ENCODE data around the gene FOXL3.

The FOXL3 gene

DNA sequence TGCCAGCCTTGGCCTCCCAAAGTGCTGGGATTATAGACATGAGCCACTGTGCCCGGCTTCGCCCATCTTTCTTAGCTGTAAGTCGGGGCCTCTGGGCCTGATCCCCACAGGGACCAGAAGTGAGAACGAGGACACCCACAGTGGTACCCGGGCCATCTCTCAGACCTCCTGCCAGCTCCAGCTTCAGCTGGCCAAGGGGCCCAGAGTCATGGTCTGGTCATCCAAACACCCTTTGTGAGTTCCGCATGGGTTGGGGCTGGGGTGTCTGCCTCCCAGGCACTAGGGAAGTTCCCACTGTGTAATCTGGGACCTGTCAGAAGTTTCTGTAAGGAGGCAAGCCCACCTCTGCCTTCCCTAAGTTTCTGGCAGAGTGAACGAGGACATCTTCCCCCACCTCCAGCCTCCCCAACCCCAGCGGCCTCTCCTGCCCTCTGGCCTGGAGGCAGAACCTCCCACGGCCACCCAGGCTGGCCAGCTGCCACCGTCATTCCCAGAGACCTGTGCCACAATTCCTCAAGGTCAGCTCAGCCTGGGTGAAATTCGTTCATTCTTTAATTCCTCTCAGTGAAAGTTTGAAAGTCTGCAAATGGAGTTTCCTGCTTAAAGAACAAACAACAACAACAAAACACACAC lies 19.5 kb upstream of the FOXL3 start:
- H3K4me3 Mint-ChIP-seq, result no peak overlapping the region
- H3K27ac Mint-ChIP-seq, result no peak overlapping the region
- H3K9me3 Mint-ChIP-seq, result peaks cover 10% of the 10 kb centered on the region
- no peaks in the 10 kb centered on the region for H3K27me3 Mint-ChIP-seq (ENCODE audit: low read depth)
- H3K4me1 Mint-ChIP-seq (ENCODE audit: low read depth), result no peaks in the 10 kb centered on the region
- no peaks in the 10 kb centered on the region for H3K36me3 Mint-ChIP-seq (ENCODE audit: low read depth)

DNA sequence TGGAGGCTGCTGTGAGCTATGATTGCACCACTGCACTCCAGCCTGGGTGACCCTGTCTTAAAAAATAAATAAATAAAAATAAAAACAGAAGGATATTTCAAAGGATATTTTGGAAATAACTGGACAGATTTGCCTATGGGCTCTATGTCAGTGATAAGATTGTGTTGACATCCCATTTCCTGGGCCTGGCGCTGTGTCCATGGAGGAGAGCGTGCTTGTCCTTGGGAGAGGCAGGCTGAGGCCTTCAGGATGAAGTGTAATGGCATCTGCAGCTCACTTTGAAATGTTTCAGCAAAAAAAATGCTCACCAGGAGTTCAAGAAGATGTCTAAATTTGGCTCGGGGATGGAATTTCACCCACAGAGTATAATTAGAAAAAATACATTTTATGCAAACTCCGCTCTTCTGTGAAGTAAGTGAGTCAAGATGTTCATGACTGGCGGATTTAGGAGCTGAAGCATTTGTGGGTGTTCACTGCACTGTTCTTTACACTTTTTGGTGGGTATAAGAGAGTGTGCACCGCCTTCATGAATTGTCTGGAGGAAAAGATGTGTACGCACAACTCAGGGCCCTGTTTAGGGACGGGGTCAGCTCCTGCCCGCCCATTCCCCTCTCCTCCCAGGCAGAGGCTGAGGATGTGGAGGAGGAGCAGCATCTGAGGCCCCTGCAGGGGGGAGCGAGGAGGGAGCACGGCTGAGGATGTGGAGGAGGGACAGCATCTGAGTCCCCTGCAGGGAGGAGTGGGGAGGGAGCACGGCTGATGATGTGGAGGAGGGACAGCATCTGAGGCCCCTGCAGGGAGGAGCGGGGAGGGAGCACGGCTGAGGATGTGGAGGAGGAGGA lies 18.5 kb upstream of the FOXL3 start:
- Mint-ChIP-seq H3K4me3 (no peak overlapping the region), H3K9me3 (peaks cover 10% of the 10 kb centered on the region), H3K27ac (no peak overlapping the region), H3K36me3 (ENCODE audit: low read depth) (no peaks in the 10 kb centered on the region), H3K27me3 (ENCODE audit: low read depth) (no peaks in the 10 kb centered on the region), H3K4me1 (ENCODE audit: low read depth) (no peaks in the 10 kb centered on the region)

DNA sequence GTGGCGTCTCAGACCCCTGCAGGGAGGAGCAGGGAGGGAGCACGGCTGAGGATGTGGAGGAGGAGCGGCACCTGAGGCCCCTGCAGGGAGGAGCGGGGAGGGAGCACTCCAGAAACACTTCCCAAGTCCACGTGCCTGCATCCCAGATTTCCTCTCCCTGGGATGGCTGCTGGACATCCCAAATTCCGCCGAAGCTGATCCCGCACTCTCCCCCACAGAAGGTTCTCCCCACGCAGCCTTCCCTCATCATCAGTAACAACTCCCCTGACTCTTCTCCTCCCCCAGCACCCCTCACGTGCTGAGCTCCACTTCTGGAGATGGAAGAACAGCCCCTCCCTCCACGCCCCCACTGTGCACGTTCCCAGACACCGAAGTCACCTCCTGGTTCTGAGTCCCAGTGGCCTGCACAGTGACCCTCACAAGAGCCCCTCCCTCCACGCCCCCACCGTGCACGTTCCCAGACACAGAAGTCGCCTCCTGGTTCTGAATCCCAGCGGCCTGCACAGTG lies 17.8 kb upstream of the FOXL3 start:
- Mint-ChIP-seq H3K27ac (no peak overlapping the region), H3K9me3 (peaks cover 11% of the 10 kb centered on the region), H3K27me3 (ENCODE audit: low read depth) (no peaks in the 10 kb centered on the region), H3K4me1 (ENCODE audit: low read depth) (no peaks in the 10 kb centered on the region), H3K36me3 (ENCODE audit: low read depth) (no peaks in the 10 kb centered on the region), H3K4me3 (no peak overlapping the region)

GRCh38 chr7:272631-273030 lies 17.3 kb upstream of the FOXL3 start:
- H3K27me3 Mint-ChIP-seq (ENCODE audit: low read depth), result no peaks in the 10 kb centered on the region
- H3K9me3 Mint-ChIP-seq, result peaks cover 14% of the 10 kb centered on the region
- no peak overlapping the region for H3K4me3 Mint-ChIP-seq
- H3K4me1 Mint-ChIP-seq (ENCODE audit: low read depth), result no peaks in the 10 kb centered on the region
- no peaks in the 10 kb centered on the region for H3K36me3 Mint-ChIP-seq (ENCODE audit: low read depth)
- H3K27ac Mint-ChIP-seq, result no peak overlapping the region

DNA sequence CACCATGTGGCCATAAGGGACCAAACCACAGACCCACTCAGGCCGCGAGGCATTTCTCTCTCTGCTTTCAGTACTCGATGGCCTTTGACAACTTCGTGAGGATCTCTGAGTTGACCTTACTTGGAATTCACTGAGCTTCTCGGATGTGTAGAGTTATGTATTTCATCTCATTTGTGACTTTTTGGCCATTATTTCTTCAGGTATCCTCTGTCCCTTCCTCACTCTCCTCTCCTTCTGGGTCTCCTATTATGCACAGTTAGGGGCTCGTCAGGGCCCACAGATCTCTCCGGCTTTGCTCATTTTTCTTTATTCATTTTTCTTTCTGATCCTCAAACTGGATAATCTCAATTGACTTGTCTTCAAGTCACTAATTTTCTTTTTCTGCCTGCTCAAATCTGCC lies 16.6 kb upstream of the FOXL3 start:
- H3K9me3 Mint-ChIP-seq, result peaks cover 14% of the 10 kb centered on the region
- H3K4me3 Mint-ChIP-seq, result no peak overlapping the region
- no peak overlapping the region for H3K27ac Mint-ChIP-seq
- H3K27me3 Mint-ChIP-seq (ENCODE audit: low read depth), result no peaks in the 10 kb centered on the region
- H3K4me1 Mint-ChIP-seq (ENCODE audit: low read depth), result no peaks in the 10 kb centered on the region
- no peaks in the 10 kb centered on the region for H3K36me3 Mint-ChIP-seq (ENCODE audit: low read depth)

GRCh38 chr7:274266-274665 lies 15.7 kb upstream of the FOXL3 start:
- H3K27me3 Mint-ChIP-seq (ENCODE audit: low read depth), result no peaks in the 10 kb centered on the region
- H3K4me1 Mint-ChIP-seq (ENCODE audit: low read depth), result no peaks in the 10 kb centered on the region
- peaks cover 14% of the 10 kb centered on the region for H3K9me3 Mint-ChIP-seq
- no peak overlapping the region for H3K4me3 Mint-ChIP-seq
- no peaks in the 10 kb centered on the region for H3K36me3 Mint-ChIP-seq (ENCODE audit: low read depth)
- no peak overlapping the region for H3K27ac Mint-ChIP-seq

DNA sequence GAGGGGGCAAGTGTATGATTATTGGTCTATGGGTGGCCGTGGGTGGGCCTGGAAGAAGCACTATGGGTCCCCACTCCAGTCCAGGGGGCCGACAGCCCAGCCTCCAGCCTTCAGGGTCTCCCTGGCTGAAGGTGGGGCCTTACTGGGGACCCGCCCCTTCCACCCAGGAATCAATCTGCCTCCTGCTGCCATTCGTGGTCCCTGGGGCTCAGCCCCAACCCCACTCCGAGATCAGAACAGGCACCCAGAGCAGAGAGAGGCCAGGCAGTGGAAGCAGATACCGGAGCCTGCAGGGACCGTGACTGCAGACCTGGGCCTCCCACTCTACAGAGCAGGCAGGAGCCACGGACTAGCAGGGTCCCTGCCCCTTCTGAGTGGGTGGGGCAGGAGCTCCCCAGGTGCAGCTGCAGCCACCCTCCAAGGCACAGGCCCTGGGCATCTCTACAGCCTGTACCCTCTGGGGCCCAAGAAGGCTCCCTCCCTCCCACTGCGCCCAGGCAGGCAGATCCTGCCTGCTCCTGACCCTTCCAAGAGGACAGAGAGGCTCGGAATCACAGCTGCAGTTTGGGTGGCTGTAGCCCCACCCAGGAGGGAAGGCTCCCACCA lies 13.6 kb upstream of the FOXL3 start:
- H3K9me3 Mint-ChIP-seq, result peaks cover 14% of the 10 kb centered on the region
- no peaks in the 10 kb centered on the region for H3K4me1 Mint-ChIP-seq (ENCODE audit: low read depth)
- H3K4me3 Mint-ChIP-seq, result no peak overlapping the region
- H3K27me3 Mint-ChIP-seq (ENCODE audit: low read depth), result no peaks in the 10 kb centered on the region
- no peak overlapping the region for H3K27ac Mint-ChIP-seq
- no peaks in the 10 kb centered on the region for H3K36me3 Mint-ChIP-seq (ENCODE audit: low read depth)

- H3K4me1 Mint-ChIP-seq (ENCODE audit: low read depth), result no peaks in the 10 kb centered on the region
- H3K4me3 Mint-ChIP-seq, result no peak overlapping the region
- no peaks in the 10 kb centered on the region for H3K27me3 Mint-ChIP-seq (ENCODE audit: low read depth)
- no peak overlapping the region for H3K27ac Mint-ChIP-seq
- H3K36me3 Mint-ChIP-seq (ENCODE audit: low read depth), result no peaks in the 10 kb centered on the region
- peaks cover 14% of the 10 kb centered on the region for H3K9me3 Mint-ChIP-seq
Observed at GRCh38 chr7:277228-277627, 12.7 kb upstream of the FOXL3 start.

DNA sequence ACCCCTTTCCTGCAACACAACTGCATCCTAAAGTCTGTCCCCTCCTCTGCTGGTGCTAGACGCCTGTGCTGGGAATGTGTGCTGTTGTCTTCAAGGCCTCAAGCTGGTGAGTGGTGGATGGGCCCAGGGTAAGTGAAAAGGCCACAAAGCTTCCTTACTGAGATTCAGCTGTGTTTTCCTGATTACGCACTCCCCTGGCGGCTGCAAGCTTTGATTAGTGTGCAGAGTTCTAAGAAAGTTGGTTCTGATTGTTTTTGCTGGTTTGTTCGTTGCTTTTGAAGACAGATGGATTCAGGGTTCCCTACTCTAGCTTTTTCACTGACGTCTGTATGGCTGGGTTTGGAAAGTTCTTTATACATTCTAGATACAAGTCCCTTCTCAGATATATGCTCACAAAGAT lies 11.9 kb upstream of the FOXL3 start:
- peaks cover 10% of the 10 kb centered on the region for H3K9me3 Mint-ChIP-seq
- H3K4me3 Mint-ChIP-seq, result no peak overlapping the region
- H3K4me1 Mint-ChIP-seq (ENCODE audit: low read depth), result no peaks in the 10 kb centered on the region
- no peaks in the 10 kb centered on the region for H3K36me3 Mint-ChIP-seq (ENCODE audit: low read depth)
- H3K27me3 Mint-ChIP-seq (ENCODE audit: low read depth), result no peaks in the 10 kb centered on the region
- H3K27ac Mint-ChIP-seq, result no peak overlapping the region

DNA sequence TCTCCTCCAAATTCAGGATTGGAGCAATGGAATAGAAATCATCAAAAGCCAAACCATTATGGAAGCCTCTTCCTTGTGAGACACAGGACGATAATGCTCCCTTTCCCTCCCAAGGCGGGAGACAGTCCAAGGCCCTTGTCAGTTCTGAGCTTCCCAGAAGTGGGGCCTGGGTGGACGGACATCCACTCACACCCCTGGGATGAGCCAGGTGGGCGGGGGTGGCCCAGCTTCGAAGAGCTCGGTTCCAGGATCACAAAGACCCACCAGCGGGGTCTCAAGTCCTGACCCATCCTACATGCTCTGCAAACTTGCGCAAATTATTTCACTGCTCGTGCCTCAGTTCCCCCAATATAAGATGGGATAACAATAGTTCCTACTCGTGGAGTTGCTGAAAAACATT lies 10.1 kb upstream of the FOXL3 start:
- no peaks in the 10 kb centered on the region for H3K36me3 Mint-ChIP-seq (ENCODE audit: low read depth)
- no peak overlapping the region for H3K27ac Mint-ChIP-seq
- H3K9me3 Mint-ChIP-seq, result peaks cover 4% of the 10 kb centered on the region

GRCh38 chr7:280461-280860 lies 9.5 kb upstream of the FOXL3 start:
- H3K9me3 Mint-ChIP-seq, result peaks cover 4% of the 10 kb centered on the region
- H3K27me3 Mint-ChIP-seq (ENCODE audit: low read depth), result no peaks in the 10 kb centered on the region
- H3K27ac Mint-ChIP-seq, result no peak overlapping the region
- H3K36me3 Mint-ChIP-seq (ENCODE audit: low read depth), result no peaks in the 10 kb centered on the region
- no peaks in the 10 kb centered on the region for H3K4me1 Mint-ChIP-seq (ENCODE audit: low read depth)
- no peak overlapping the region for H3K4me3 Mint-ChIP-seq

More for the DNA sequence above, 10.1 kb upstream of the FOXL3 start:
- no peaks in the 10 kb centered on the region for H3K4me1 Mint-ChIP-seq (ENCODE audit: low read depth)
- H3K4me3 Mint-ChIP-seq, result no peak overlapping the region
- H3K27me3 Mint-ChIP-seq (ENCODE audit: low read depth), result no peaks in the 10 kb centered on the region

DNA sequence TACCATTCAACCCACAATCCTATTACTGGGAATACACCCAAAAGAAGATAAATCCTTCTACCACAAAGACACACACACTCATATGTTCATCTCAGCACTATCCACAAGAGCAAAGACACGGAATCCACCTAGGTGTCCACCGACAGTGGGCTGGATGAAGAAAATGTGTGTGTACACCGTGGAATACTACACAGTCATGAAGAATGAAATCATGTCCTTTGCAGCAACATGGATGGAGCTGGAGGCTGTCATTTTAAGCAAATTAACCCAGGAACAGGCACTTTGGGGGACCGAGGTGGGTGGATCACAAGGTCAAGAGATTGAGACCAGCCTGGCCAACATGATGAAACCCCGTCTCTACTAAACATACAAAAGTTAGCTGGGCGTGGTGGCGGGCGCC lies 8.3 kb upstream of the FOXL3 start:
- Mint-ChIP-seq H3K36me3 (ENCODE audit: low read depth) (no peaks in the 10 kb centered on the region), H3K4me3 (no peak overlapping the region), H3K27me3 (ENCODE audit: low read depth) (no peaks in the 10 kb centered on the region), H3K4me1 (ENCODE audit: low read depth) (no peaks in the 10 kb centered on the region), H3K9me3 (peaks cover 4% of the 10 kb centered on the region), H3K27ac (no peak overlapping the region)

DNA sequence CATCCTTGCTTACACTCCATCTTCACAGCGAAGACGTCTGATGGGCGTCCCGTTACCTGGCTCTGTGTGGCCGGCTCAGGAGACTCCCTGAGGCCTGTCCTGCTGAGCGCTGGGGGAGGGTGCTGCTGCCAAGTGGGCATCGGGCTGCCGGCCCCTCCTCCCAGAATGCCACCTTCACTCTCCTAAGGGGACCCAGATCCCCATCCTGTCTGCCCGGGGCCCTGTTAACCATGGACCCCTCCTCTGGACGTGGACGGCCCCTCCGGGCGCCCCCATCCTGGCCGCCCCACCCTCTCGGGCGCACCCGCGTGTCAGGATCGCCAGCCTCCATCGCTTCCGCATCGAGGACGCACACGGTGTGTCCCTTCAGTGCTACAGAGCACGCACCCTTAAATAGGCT lies 7.3 kb upstream of the FOXL3 start:
- no peak overlapping the region for H3K27ac Mint-ChIP-seq
- peaks cover 4% of the 10 kb centered on the region for H3K27me3 Mint-ChIP-seq (ENCODE audit: low read depth)
- H3K9me3 Mint-ChIP-seq, result no peaks in the 10 kb centered on the region
- no peaks in the 10 kb centered on the region for H3K4me1 Mint-ChIP-seq (ENCODE audit: low read depth)
- H3K4me3 Mint-ChIP-seq, result no peak overlapping the region
- no peaks in the 10 kb centered on the region for H3K36me3 Mint-ChIP-seq (ENCODE audit: low read depth)

DNA sequence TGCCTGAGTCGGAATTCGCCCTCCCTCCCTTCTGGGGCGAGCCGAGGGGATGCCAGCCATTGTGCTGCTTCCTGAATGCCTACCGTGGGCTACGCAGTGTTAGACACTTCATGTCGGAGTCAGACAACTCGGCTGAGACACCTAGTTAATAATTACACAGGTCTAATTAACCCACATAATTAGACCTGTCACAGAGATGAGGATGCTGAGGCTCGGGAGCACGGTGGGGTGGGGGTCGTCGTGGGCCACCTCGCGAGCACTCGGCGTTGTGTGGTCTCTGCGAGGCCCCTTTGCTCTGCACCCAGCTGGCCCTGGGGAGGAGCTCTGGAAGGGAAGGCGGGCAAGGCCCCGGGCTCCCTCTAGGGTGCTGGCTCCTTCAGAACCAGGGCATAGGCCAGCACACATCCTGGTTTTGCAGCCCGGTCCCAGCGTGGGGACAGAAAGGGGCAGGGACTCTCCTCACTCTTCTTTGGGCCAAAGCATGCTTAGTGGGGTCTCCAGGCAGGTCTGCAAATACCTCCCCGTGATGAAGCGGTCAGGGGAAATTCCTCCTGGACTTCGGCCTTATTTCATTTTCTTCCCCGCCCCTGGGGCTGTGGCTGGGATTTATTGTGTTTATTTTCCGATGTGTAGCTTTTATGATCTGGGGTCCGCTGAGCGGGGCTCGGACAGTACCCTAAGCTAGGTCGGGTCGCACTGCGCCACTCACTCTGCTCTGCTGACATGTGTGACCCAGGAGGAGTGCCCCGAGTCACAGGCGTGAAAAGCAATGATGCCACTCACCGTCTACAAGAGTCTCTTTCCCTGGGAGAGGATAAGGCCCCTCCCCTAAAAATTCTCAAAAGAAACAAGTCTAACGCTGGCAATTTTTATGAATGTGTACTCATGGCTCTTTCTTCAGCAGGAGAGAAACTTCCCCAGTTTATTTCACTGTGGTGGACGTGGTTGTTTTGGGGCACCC lies 4.9 kb upstream of the FOXL3 start:
- no peaks in the 10 kb centered on the region for H3K4me1 Mint-ChIP-seq (ENCODE audit: low read depth)

More for the DNA sequence above, 4.9 kb upstream of the FOXL3 start:
- no peak overlapping the region for H3K27ac Mint-ChIP-seq
- no peaks in the 10 kb centered on the region for H3K9me3 Mint-ChIP-seq
- H3K27me3 Mint-ChIP-seq (ENCODE audit: low read depth), result peaks cover 12% of the 10 kb centered on the region
- no peaks in the 10 kb centered on the region for H3K36me3 Mint-ChIP-seq (ENCODE audit: low read depth)
- no peak overlapping the region for H3K4me3 Mint-ChIP-seq
